ENCODE data around the gene SLC38A4.

GRCh38 chr12:46874642-46875041, 48.8 kb upstream of the SLC38A4 start:
- TF ChIP-seq, protein P1, sequence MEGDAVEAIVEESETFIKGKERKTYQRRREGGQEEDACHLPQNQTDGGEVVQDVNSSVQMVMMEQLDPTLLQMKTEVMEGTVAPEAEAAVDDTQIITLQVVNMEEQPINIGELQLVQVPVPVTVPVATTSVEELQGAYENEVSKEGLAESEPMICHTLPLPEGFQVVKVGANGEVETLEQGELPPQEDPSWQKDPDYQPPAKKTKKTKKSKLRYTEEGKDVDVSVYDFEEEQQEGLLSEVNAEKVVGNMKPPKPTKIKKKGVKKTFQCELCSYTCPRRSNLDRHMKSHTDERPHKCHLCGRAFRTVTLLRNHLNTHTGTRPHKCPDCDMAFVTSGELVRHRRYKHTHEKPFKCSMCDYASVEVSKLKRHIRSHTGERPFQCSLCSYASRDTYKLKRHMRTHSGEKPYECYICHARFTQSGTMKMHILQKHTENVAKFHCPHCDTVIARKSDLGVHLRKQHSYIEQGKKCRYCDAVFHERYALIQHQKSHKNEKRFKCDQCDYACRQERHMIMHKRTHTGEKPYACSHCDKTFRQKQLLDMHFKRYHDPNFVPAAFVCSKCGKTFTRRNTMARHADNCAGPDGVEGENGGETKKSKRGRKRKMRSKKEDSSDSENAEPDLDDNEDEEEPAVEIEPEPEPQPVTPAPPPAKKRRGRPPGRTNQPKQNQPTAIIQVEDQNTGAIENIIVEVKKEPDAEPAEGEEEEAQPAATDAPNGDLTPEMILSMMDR (IDR thresholded peaks at IDR 0.05), result no peak
- no peak for TF ChIP-seq POLR2AphosphoS5 (IDR thresholded peaks at IDR 0.05)
